Naive thymus-derived CD4-positive, alpha-beta T cell (primary cell): ENCODE data around the gene GPC6. TPM values are rescaled to one million over a fixed set of nuclear protein-coding genes. Genes with fewer than 3 reads are reported as not detected.

Experiments
- ATAC-seq: fragments of 150-1000 bp; cut with Tn5 transposase; 2 replicates; pipeline ENCODE4 v1.10.0; 2021; ENCODE audit warnings: mild to moderate bottlenecking, moderate library complexity
- CTCF ChIA-PET: fragments of 350-600 bp; sonication (Branson Sonifier 250); formaldehyde crosslinking; loops from one replicate; lab custom pipeline; 2021; ENCODE audit warnings: antibody characterized with exemption; lab: Charles Lee
- POLR2A ChIA-PET: fragments of 350-600 bp; sonication (Branson Sonifier 250); formaldehyde crosslinking; loops from one replicate; lab custom pipeline; 2021; ENCODE audit warnings: antibody characterized with exemption, inconsistent platforms; lab: Charles Lee
- DNase-seq, 9 donors: peaks; one replicate each; pipeline versions ENCODE4 v3.0.0 to v3.0.0-alpha.2; 2020 to 2022; ENCODE audit warnings: mixed read lengths in 1 of 9
- H3K27ac ChIP-seq: one replicate; pipeline ENCODE4 v1.7.0; 2013; ENCODE audit warnings: mild to moderate bottlenecking, low read depth, low read length, moderate library complexity
- H3K27me3 ChIP-seq, 2 donors: one replicate each; pipeline ENCODE4 v1.7.0; 2013; ENCODE audit warnings: low read length in 2 of 2, mild to moderate bottlenecking in 2 of 2, moderate library complexity in 2 of 2; ENCODE audit not compliant: control insufficient read depth in 2 of 2, insufficient read depth in 2 of 2
- H3K36me3 ChIP-seq, 3 experiments: 1 replicate in 2 of 3; 2 replicates in 1 of 3; pipeline ENCODE4 v1.7.0; 2013; ENCODE audit warnings: low read length in 3 of 3, mild to moderate bottlenecking in 3 of 3, moderate library complexity in 1 of 3; ENCODE audit not compliant: insufficient read depth in 3 of 3, control insufficient read depth in 2 of 3
- H3K4me1 ChIP-seq, 2 donors: one replicate each; pipeline ENCODE4 v1.7.0; 2013; ENCODE audit warnings: low read length in 2 of 2, mild to moderate bottlenecking in 2 of 2, moderate library complexity in 1 of 2; ENCODE audit not compliant: control insufficient read depth in 2 of 2, insufficient read depth in 2 of 2
- H3K4me3 ChIP-seq: 2 replicates; pipeline ENCODE4 v1.7.0; 2013; ENCODE audit warnings: mild to moderate bottlenecking, low read length
- H3K9me3 ChIP-seq, 3 experiments: 1 replicate in 2 of 3; 2 replicates in 1 of 3; pipeline ENCODE4 v1.7.0; 2013; ENCODE audit warnings: low read length in 3 of 3; ENCODE audit not compliant: control insufficient read depth in 2 of 3
- H3K27ac Mint-ChIP-seq, 9 donors: one replicate each; pipeline ENCODE4 v1.8.0; 2020 to 2022; ENCODE audit warnings: mixed read lengths in 9 of 9, mild to moderate bottlenecking in 8 of 9, moderate library complexity in 5 of 9, inconsistent platforms in 2 of 9
- H3K27me3 Mint-ChIP-seq, 5 donors: one replicate each; pipeline ENCODE4 v1.8.0; 2021 to 2022; ENCODE audit warnings: mixed read lengths in 5 of 5, mild to moderate bottlenecking in 1 of 5
- H3K36me3 Mint-ChIP-seq, 5 donors: one replicate each; pipeline ENCODE4 v1.8.0; 2020 to 2022; ENCODE audit warnings: mixed read lengths in 5 of 5, mild to moderate bottlenecking in 3 of 5, inconsistent platforms in 1 of 5
- H3K4me1 Mint-ChIP-seq, 7 donors: one replicate each; pipeline ENCODE4 v1.8.0; 2020 to 2022; ENCODE audit warnings: mixed read lengths in 7 of 7, mild to moderate bottlenecking in 3 of 7, inconsistent platforms in 1 of 7
- H3K4me3 Mint-ChIP-seq, 10 donors: one replicate each; pipeline ENCODE4 v1.8.0; 2020 to 2022; ENCODE audit warnings: mild to moderate bottlenecking in 10 of 10, mixed read lengths in 10 of 10, moderate library complexity in 6 of 10, inconsistent platforms in 2 of 10
- H3K9me3 Mint-ChIP-seq, 11 donors: one replicate each; pipeline ENCODE4 v1.8.0; 2020 to 2022; ENCODE audit warnings: mixed read lengths in 11 of 11, mild to moderate bottlenecking in 4 of 11, inconsistent platforms in 1 of 11, moderate library complexity in 1 of 11
- intact Hi-C, 2 donors: fragments of 100-400 bp; cut with micrococcal nuclease; formaldehyde crosslinking; loops; one replicate each; pipeline ENCODE4 v1.15.1; 2023
- polyA plus RNA-seq, 2 donors: library from polyadenylated mRNA; unstranded; fragments of 300-500 nt; fragmentation: Illumina TruSeq; gene quantifications; one replicate each; pipeline ENCODE4 v1.2.3, GENCODE V29; 2021
- total RNA-seq, 6 experiments: library from RNA in 5 of 6; stranded (reverse) in 5 of 6; gene quantifications; 1 replicate in 5 of 6; 2 replicates in 1 of 6; pipeline ENCODE4 v1.2.3 and lab custom pipeline; 2021 to 2026

Gene GPC6
- total and polyA plus RNA-seq, 7 experiments from 2014 or later = not detected

GRCh38 chr13:93818345-93818744, 591.7 kb downstream of the GPC6 start:
- no peaks in the 10 kb centered on the region for H3K27me3 ChIP-seq
- no peak overlapping the region for H3K4me3 ChIP-seq
- intact Hi-C loops = no loop called here

GRCh38 chr13:93819331-93819890, 592.8 kb downstream of the GPC6 start:
- Mint-ChIP-seq H3K4me3 (no peak overlapping the region), H3K9me3 (no peaks in the 10 kb centered on the region), H3K27me3 (peaks cover 0 to 6% (median 0%) of the 10 kb centered on the region in 5 donors), H3K4me1 (no peaks in the 10 kb centered on the region), H3K27ac (no peak overlapping the region), H3K36me3 (no peaks in the 10 kb centered on the region)
- H3K27me3 ChIP-seq = no peaks in the 10 kb centered on the region
- no peaks in the 10 kb centered on the region for H3K4me1 ChIP-seq
- H3K36me3 ChIP-seq = no peaks in the 10 kb centered on the region
- ChIA-PET CTCF (no interaction called here), POLR2A (interaction anchor here (0.7 kb wide), 1 partner anchor 728 kb away, joined by 3 read pairs; no protein-coding TSS in a partner anchor)
- intact Hi-C loops = no loop called here
- no peak overlapping the region for H3K27ac ChIP-seq
- ATAC-seq = no peak
- no peak overlapping the region for H3K4me3 ChIP-seq
- DNase-seq = no peak
- no peaks in the 10 kb centered on the region for H3K9me3 ChIP-seq

More at GRCh38 chr13:93818345-93818744, 591.7 kb downstream of the GPC6 start:
- no peaks in the 10 kb centered on the region for H3K4me1 Mint-ChIP-seq
- peaks cover 0 to 6% (median 0%) of the 10 kb centered on the region in 5 donors for H3K27me3 Mint-ChIP-seq
- ChIA-PET CTCF (no interaction called here), POLR2A (interaction anchor here (0.7 kb wide), 1 partner anchor 729 kb away, joined by 3 read pairs; no protein-coding TSS in a partner anchor)
- no peaks in the 10 kb centered on the region for H3K36me3 Mint-ChIP-seq
- no peaks in the 10 kb centered on the region for H3K4me1 ChIP-seq
- H3K9me3 ChIP-seq = no peaks in the 10 kb centered on the region
- DNase-seq = no peak
- ATAC-seq = no peak
- H3K27ac ChIP-seq = no peak overlapping the region
- H3K36me3 ChIP-seq = no peaks in the 10 kb centered on the region
- H3K4me3 Mint-ChIP-seq = no peak overlapping the region
- H3K27ac Mint-ChIP-seq = no peak overlapping the region
- H3K9me3 Mint-ChIP-seq = no peaks in the 10 kb centered on the region

- Histone ChIP-seq H3K4me1 (no peaks in the 10 kb centered on the region), H3K27ac (no peak overlapping the region), H3K36me3 (no peaks in the 10 kb centered on the region), H3K9me3 (no peaks in the 10 kb centered on the region), H3K27me3 (no peaks in the 10 kb centered on the region), H3K4me3 (no peak overlapping the region)
- Mint-ChIP-seq H3K4me1 (no peaks in the 10 kb centered on the region), H3K27me3 (peaks cover 0 to 14% (median 0%) of the 10 kb centered on the region in 5 donors), H3K9me3 (no peaks in the 10 kb centered on the region), H3K4me3 (no peak overlapping the region), H3K27ac (no peak overlapping the region), H3K36me3 (no peaks in the 10 kb centered on the region)
- ChIA-PET POLR2A (no interaction called here), CTCF (no interaction called here)
- intact Hi-C loops = no loop called here
- no peak for ATAC-seq
- DNase-seq = no peak
Observed at GRCh38 chr13:93824286-93824685, 597.7 kb downstream of the GPC6 start.

- Mint-ChIP-seq H3K36me3 (no peaks in the 10 kb centered on the region), H3K9me3 (peaks cover 0 to 5% (median 0%) of the 10 kb centered on the region in 11 donors), H3K4me1 (no peaks in the 10 kb centered on the region), H3K27me3 (peaks cover 0 to 21% (median 5%) of the 10 kb centered on the region in 5 donors), H3K4me3 (no peak overlapping the region), H3K27ac (no peak overlapping the region)
- intact Hi-C loops = no loop called here
- Histone ChIP-seq H3K27me3 (no peaks in the 10 kb centered on the region), H3K4me1 (no peaks in the 10 kb centered on the region), H3K27ac (no peak overlapping the region), H3K36me3 (no peaks in the 10 kb centered on the region), H3K9me3 (no peaks in the 10 kb centered on the region), H3K4me3 (no peak overlapping the region)
- DNase-seq (no peak), ATAC-seq (no peak)
- POLR2A ChIA-PET = no interaction called here
- CTCF ChIA-PET = no interaction called here
Observed at GRCh38 chr13:93834051-93834450, 607.4 kb downstream of the GPC6 start.

- Mint-ChIP-seq H3K27ac (no peak overlapping the region), H3K9me3 (peaks cover 0 to 3% (median 0%) of the 10 kb centered on the region in 11 donors), H3K36me3 (no peaks in the 10 kb centered on the region), H3K4me3 (no peak overlapping the region), H3K4me1 (no peaks in the 10 kb centered on the region), H3K27me3 (peaks cover 0 to 15% (median 9%) of the 10 kb centered on the region in 5 donors)
- Histone ChIP-seq H3K27ac (no peak overlapping the region), H3K9me3 (no peaks in the 10 kb centered on the region), H3K36me3 (no peaks in the 10 kb centered on the region), H3K4me3 (no peak overlapping the region), H3K4me1 (no peaks in the 10 kb centered on the region), H3K27me3 (no peaks in the 10 kb centered on the region)
- ChIA-PET POLR2A (no interaction called here), CTCF (no interaction called here)
- intact Hi-C loops = no loop called here
- DNase-seq (no peak), ATAC-seq (no peak)
Observed at GRCh38 chr13:93843082-93843481, 616.5 kb downstream of the GPC6 start.

- Mint-ChIP-seq H3K9me3 (peaks cover 0 to 6% (median 0%) of the 10 kb centered on the region in 11 donors), H3K27me3 (peaks cover 0 to 4% (median 0%) of the 10 kb centered on the region in 5 donors), H3K4me1 (no peaks in the 10 kb centered on the region), H3K36me3 (no peaks in the 10 kb centered on the region), H3K27ac (no peak overlapping the region), H3K4me3 (no peak overlapping the region)
- H3K27ac ChIP-seq = no peak overlapping the region
- ATAC-seq = no peak
- DNase-seq = no peak
- CTCF ChIA-PET = no interaction called here
- H3K9me3 ChIP-seq = no peaks in the 10 kb centered on the region
- H3K27me3 ChIP-seq = no peaks in the 10 kb centered on the region
- POLR2A ChIA-PET = no interaction called here
- H3K4me3 ChIP-seq = no peak overlapping the region
- intact Hi-C loops = no loop called here
- no peaks in the 10 kb centered on the region for H3K4me1 ChIP-seq
- no peaks in the 10 kb centered on the region for H3K36me3 ChIP-seq
Observed at GRCh38 chr13:93847162-93847561, 620.6 kb downstream of the GPC6 start.

GRCh38 chr13:93848247-93848646, 621.6 kb downstream of the GPC6 start:
- Mint-ChIP-seq H3K27ac (no peak overlapping the region), H3K36me3 (no peaks in the 10 kb centered on the region), H3K9me3 (peaks cover 0 to 6% (median 0%) of the 10 kb centered on the region in 11 donors), H3K4me3 (no peak overlapping the region), H3K27me3 (peaks cover 0 to 11% (median 0%) of the 10 kb centered on the region in 5 donors), H3K4me1 (no peaks in the 10 kb centered on the region)
- H3K4me3 ChIP-seq = no peak overlapping the region
- no peak for DNase-seq
- no peaks in the 10 kb centered on the region for H3K4me1 ChIP-seq
- H3K27ac ChIP-seq = no peak overlapping the region
- ATAC-seq = no peak
- intact Hi-C loops = no loop called here
- no peaks in the 10 kb centered on the region for H3K27me3 ChIP-seq
- ChIA-PET POLR2A (no interaction called here), CTCF (no interaction called here)
- no peaks in the 10 kb centered on the region for H3K36me3 ChIP-seq
- no peaks in the 10 kb centered on the region for H3K9me3 ChIP-seq
